ENCODE results near the gene NAAA. TPM values are rescaled to one million over a fixed set of nuclear protein-coding genes. Genes with fewer than 3 reads are reported as not detected.
"Not testable (repeated sequence)": the region's sequence is repeated elsewhere in the genome, so short reads cannot be mapped to it uniquely, and the experiment has no call there.

The NAAA gene
- polyA plus RNA-seq (2013, experiment 1 of 2; ENCODE audit: insufficient read length): 8.9 TPM
- polyA plus RNA-seq (2013, experiment 2 of 2; ENCODE audit: insufficient read length): 8.5 TPM

DNA sequence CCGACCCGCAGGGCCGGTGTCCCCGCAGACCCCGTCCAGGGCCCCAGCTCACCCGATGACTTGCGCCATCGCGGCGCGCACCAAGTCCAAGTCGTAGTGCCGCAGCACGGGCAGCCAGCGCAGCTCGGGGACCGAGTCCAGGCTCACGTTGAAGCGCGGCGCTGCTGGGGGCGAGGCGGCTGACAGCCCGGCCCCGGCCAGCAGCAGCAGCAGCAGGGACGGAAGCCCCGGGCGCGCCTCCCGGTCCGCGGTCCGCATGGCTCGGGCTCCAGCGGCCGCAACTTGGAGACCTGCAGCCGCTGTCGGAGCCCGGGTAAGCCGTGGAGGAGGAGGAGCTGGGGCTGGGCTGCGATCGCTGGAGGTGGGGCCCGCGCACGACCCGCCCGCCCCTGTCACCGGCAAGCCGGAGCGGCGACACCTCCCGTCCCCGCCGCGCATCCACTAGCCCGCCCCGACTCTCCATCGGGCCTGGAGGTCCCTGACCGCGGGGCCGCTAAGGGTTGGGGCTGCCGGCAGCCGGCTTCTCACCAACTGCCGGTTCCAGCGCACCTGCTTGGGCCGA lies at the start of gene NAAA:
TSS of gene NAAA (minus strand) at position 322 of the 562 bp plus-strand sequence. CDS start at position 258, 64 bp downstream.
- peak; percentile 50 for DNase-seq

DNA sequence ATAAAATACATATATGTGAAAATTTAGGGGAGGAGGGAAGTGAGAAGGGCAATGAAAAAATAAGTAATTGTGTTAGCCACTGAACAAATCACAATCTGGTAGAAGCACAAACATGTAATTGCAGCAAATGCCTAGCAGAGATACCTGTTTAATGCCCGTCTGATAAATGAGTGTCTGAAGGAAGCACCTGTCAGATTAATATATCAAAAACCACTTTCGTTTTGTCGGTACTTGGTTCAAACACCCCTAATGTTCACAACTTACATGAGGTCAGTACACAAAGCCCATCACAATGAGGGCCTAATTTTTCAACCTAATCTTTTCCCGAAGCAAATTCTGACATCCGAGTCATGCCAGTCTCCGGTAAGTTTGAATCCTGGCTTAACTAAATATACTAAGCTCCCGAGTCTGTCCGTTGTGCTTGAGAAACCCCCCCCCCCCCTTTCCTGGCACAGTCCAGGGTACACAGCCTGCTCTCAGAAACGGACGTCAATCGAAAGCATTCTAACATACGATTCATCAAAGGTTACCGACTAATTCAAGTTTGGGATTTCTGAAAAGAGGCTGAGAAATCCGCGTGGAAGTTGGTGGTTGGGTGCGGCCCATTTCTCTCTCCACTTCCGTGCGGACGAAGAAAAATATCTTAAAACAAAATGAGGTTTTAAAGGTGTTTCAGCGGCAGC lies 49.2 kb upstream of the NAAA start:
- peak; percentile 2 for DNase-seq

DNA sequence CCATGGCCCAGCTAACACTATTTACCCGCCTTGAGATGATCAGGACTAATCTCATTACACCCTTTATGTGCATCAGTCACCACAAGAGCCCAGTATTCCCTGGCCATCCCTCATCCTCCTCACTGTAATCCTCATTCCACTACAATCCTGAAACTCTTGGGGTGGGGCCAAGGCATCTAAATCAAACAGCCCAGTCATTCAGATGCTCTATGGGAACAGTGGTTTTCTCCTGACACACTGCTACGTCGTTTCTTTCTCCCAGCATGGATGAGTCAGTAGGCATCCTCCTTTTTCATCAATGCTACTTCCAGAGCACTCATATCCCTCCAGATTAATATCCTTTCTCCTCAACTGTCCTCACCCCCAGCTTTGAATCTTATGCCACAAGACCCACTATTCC lies 44.3 kb upstream of the NAAA start:
- DNase-seq: peak; percentile 79

DNA sequence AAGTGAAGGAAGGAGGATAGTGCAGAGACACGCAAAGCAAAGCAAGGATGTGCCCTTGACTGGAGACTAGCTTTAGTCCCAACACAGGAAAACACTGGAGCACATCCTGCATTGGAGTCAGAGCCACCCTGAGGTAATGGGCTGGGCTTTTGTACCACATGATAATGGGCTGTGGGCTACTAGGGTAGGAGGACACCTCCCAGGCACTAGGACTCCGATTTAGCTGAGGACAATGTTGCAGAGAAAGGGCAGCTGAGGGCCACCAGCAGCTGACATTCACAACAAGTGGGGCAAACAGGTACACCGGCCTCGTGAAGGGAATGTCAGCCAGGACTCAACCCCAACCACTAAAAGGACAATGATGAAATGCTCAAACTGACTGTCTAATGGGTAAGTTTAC lies 39.8 kb upstream of the NAAA start:
- DNase-seq: no peak

DNA sequence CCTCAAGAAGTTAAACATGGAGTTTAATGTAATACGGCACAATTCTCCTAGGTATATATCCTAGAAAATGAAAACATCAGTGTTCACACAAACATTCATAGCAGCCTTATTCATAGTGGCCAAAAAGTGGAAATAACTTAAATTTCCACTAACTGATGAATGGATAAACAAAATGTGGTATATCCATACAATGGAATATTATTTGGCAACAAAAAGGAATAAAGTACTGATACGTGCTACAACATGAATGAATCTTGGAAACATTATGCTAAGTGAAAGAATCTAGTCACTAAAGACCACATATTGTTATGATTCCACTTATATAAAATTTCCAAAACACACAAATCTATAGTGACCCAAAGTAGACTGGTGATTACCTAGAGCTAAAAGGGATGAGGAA lies 35.4 kb upstream of the NAAA start:
- DNase-seq: no peak

DNA sequence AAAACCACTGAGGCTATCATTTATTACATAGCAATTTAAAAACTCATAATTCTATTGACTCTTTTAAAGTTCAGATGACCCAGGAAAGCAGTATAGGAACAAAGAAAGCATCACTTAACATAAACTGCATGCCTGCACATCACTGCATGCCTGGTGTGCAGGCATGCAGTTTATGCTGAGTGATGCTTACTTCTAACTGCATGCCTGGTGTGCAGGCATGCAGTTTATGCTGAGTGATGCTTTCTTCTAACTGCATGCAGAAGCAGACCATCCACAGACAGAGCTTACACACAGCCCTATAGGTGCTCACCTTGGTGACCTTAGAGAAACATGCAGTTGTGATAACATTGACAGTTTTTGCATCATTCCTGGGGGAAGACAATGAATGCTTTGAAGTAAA lies 33.0 kb upstream of the NAAA start:
- no peak for DNase-seq

DNA sequence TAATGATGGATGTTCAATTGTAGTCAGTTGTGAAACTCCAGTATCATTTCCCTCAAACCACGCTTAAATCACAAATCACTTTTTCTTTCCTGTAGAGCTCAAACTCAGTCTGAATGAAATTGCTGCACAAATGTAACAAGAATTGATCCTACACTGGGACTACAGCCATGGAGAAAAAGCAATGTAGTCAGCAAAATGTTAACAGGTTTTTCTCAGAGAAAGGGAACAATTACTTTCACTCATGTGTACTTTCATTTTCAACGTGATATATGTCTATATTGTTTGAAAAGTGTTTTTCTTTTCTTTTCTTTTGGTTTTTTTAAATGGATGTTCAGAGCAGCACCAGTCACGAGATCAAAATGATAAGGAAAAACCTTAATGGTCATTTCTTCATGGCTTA lies 27.3 kb upstream of the NAAA start:
- DNase-seq: no peak

DNA sequence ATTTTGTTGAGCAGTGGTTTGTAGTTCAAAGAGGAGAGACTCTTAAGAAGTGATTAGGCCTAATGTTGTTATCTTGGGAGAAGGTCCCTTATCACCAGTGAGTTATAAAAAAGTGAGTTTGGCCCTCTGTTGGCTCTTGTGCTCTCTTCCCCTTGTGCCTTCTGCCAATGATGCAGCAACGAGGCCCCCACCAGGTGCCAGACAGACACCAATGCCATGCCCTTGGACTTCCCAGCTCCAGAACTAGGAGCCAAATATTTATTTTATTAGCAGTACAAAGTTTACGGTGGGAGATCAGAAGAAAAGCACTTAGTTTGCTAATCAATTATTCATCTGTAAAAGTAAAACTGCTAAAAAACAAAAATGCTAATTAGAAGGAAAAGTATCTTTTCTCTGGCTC lies 22.7 kb upstream of the NAAA start:
- no peak for DNase-seq

DNA sequence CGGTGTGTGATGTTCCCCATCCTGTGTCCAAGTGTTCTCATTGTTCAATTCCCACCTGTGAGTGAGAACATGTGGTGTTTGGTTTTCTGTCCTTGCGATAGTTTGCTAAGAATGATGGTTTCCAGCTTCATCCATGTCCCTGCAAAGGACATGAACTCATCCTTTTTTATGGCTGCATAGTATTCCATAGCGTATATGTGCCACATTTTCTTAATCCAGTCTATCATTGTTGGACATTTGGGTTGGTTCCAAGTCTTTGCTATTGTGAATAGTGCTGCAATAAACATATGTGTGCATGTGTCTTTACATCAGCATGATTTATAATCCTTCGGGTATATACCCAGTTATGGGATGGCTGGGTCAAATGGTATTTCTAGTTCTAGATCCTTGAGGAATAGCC lies 21.3 kb upstream of the NAAA start:
- not testable (repeated sequence) for DNase-seq

DNA sequence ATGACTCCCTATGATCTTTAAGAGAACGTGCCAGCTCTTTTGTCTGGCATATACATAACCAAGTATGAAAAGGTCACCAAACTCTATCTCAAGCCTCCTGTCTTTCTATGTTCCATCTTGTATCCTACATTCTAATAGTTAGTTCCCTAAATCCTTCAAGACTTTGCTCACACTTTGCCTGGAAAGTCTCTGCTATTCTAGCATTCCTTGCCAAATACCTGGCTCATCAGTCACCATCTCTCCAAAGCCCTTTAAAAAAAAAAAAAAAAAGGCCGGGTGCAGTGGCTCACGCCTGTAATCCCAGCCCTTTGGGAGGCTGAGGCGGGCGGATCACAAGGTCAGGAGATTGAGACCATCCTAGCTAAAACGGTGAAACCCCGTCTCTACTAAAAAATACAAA lies 17.7 kb upstream of the NAAA start:
- DNase-seq: not testable (repeated sequence)

DNA sequence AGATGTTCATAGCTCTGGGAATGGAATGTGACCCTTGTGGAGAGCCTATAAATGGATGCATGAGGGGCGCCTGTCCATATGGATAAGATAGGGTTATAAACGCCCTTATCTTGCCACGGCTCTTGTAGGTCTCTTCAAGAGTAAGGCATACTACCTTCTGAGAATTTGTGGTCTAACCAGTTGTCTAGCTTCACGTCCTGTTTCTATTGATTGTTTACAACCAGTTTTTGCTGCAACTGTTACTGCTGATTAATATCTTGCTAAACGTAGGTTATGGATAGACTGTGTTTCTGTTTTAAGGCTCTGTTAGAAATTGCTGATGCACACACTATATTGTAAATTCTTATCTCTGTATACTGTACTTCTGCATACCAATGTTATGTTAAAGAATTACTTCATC lies 14.0 kb upstream of the NAAA start:
- DNase-seq: not testable (repeated sequence)

DNA sequence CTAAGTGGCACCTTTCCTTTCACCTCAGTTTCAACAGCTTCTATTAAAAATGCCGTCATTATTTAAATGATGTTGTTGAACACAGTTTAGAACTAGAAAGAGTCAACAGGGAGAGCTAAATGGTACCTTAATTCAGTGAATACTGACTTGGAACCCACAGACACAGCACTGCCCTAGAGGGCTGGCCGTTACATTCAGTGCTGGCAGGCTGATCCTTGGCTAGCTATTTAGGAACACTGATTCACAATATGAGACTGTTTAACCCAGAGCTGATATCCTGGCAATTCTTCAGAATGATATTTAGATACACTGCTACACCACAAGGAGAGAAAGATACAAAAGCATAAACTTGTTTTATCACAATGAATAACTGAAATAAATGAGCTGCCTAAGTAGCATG lies 12.7 kb upstream of the NAAA start:
- no peak for DNase-seq

DNA sequence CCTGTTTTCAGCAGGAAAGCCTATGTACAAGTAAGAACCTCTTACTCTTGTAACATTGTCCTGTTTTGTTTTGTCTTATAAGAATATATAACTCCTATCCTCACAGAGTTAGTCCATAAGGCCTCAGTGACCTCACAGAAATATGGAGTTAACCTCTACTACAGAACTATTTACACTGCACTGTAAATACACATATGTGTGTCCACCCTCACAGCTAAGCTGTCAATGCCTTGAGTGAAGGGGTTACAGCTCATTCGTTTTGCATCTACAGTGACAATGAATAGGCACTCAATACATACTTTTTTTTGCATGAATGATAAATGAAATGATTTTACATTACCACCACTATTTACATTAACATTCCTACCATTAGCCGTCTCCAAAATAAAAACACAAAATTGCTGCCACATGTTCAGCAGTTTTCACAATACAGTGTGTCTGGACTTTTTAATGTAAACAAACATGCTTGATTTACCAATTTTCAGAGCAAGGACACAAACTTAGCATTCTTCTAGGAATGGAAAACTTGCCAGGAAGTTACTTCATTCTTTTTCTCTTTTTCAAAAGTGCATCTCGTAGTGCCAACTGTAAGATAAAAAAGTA lies 9.5 kb upstream of the NAAA start:
- DNase-seq: peak; percentile 3

DNA sequence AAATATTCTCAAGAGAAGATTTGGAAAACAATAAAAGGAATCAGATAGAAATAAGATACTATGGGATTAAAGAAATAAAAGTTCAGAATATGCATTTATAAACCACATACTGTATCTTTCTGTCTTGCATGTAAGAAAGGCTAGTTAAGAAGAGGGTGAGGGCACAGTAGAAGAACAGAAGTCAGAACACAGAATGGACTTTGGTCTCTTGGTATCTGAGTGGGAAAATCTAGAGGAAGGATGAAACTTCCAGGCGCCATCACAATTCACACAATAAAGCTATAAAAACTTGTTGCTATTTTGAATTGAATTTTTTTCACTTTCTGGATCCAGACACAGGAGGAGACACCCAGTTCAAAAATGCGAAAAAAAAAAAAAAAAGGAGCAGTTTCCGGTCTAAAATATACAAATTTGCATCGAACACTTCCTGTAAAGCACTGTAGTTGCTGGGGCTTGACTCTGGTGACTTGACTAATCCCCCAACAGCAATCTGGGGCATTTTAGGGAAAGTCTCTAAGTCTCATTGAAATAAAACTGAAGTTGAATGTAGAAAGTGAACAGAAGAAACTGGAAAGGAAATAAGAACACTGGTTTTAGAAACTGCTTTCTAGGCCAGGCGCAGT lies 8.1 kb upstream of the NAAA start:
- DNase-seq: no peak

DNA sequence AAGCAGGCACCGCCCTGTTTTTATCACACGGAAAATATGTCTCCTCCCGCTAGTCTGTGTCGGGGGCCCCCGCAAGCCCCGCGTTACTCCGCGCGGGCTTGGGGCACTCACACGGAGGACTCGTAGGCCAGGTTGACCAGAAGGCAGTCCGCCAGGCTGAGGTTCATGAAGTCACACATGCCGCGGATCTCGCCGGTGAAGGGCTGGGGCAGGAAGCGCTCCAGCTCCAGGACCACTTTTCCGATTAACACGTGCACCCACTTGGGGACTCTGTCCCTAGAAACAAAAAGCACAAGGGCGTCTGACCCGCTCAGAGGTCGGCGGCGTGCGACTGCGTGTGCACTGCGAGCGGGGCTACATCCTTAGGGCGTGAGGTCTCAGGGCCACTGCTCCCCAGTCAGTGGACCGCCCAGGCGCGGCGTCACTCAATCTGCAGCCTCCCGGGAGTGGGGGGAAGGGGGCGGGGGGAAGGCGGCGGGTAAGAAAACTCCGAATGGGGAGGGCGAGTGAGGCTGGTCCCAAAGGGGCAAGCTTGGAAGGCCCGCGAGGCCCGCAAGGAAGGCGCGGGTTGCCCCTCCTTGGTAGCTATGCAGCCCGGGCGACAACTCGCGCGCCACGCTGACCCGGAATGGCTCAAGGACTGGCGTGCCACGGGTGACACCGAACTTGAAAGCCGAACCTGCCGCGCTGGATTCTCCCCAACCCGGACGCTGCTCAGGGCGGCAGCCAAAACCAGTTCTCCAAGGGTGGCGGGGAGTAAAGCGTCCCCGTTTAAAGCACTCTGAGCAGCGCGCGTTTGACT lies 722 bp downstream of the NAAA start:
- DNase-seq: peak; percentile 59

DNA sequence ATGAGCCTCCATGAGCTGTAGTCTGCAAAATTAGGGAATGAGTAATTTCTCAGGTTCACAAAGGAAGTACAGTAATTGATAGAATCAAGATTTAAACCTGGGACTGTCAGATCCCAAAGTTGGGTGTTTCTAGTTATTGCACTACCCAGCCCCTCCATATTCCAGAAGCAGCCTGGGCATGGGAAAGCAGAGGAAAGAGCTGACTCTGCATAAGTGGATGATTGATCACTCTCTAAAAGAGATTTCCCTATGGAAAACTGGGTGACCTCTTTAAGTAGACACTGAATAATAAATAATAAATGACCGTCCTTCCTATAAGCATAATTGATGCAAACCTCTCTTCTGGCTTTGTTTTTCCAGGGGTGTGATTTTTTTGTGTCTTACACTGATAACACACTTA lies 5.2 kb downstream of the NAAA start:
- DNase-seq: no peak

DNA sequence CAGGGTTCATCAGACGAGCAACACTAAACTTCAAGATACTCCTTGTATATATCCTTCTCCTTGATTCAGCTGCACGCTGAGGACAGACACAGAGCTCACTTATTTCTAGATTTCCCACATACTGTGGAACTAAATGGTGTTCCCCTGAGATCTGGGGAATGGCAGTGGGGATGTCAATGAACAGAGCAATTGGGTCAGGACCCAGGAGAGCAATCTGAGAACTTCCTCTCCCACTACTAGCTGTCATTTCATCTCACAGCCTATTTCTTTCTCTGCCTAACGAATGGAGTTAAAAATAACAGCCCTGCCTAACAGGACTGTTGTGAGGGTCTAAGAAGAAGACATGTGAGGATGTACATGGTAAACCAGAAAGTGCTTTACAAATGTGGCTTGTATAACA lies 10.7 kb downstream of the NAAA start:
- DNase-seq: no peak

DNA sequence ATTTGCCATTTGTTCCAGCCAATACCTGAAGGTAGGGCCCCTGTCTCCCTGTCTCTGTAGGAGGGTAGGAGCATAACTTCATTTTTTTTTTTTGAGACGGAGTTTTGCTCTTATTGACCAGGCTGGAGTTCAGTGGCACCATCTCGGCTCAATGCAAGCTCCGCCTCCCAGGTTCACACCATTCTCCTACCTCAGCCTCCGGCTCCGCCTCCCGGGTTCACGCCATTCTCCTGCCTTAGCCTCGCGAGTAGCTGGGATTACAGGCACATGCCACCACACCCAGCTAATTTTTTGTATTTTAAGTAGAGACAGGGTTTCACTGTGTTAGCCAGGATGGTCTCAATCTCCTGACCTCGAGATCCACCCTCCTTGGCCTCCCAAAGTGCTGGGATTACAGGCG lies 15.9 kb downstream of the NAAA start:
- DNase-seq: not testable (repeated sequence)

DNA sequence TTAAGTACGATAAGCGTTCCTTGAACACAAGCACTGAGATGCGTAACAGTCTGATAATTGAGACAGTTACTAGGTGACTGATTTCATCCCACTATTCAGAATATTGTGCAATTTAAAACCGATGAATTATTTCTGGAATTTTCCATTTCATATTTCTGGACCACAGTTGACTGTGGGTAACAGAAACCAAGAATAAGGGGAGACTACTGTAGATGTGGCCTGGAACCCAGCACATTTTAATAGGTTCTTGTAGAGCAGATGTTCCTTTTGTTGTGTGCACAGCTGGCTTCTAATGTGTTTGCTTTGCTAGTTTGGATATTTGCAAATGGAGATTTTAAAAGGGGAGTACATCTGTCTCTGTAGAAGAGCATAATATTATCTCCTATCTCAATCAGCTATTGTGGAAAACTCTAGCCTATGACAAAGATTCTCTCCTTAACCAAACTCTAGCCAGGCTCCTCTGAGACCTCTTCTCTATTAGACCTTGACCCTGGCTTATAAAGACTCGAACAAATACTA lies 16.4 kb downstream of the NAAA start:
- DNase-seq: no peak

DNA sequence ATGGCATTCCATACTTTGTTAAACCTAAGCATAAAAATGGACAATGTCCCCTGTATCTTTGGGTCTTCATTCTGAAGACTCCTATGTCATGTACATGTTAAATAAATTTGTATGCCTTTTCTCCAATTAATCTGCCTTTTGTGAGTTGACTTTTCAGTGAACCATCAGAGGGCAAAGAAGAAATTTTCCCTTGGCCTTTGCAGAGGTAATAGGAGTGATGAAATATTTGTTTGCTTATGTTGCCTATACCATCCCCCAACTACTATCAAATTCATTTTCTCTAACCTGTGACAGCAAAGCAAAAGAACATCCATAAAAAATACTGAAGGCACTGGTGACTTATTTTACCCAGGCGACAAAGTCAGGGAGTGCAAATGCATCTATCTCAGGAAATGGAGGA lies 18.2 kb downstream of the NAAA start:
- no peak for DNase-seq

DNA sequence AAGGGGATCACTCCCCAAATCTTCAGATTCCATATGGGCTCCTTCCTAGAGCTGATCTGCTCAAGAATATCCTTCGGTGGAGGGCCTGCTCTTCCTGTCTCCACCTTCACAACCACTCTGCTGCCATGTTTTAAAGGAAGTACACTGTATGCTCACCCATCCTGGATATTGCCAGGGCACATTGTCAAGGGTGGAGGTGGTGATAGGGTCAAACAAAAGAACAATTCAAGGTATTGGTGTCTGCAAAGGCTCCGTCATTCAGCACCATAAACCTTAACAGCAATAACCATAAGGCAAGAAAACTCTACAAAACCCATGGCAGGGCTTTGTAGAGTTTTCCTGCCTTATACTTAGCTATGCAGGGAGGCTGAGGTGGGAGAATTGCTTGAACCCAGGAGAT lies 18.9 kb downstream of the NAAA start:
- no peak for DNase-seq

DNA sequence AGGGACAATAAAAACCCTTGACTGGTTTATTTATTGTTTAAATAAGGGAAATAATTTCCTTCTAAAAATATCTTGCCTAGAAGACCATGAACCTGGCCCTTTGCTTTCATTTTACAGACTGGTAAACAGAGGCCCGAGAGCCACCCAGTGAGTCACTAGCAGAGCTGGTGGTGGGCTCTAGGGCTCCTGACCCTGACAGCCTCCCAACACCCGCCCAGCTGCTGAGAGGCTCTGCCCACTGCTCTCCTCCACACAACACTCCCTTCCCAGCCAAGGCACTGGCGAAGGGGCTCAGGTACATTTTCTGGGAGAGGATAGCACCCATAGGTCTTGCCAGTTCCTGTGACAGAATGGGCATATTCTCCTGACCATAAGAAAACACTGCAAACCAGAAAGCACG lies 20.5 kb downstream of the NAAA start:
- no peak for DNase-seq

DNA sequence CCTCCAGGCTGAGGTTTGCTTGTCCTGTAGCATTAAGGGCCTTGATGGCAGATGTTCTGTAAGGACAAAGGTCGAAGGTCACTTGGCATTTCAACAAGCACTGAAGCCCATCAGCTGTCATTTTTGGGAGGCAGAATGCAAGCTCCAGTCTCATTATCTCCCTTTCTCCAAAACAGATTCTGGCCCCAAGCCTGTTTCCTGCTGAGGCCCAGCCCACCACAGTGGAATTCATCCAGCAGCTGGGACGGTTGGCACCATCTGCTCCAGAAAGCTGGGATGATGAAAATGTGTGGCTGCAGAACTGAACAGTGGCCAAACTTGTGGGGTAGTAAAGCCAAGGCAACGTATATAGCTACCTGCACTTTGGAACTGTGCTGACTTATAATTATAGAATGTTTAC lies 20.9 kb downstream of the NAAA start:
- peak; percentile 5 for DNase-seq

Data from fibroblast of skin of scalp (primary cell).